Vagina (tissue), 2 donors: ENCODE results near the gene FAM107B. TPM values are rescaled to one million over a fixed set of nuclear protein-coding genes. Genes with fewer than 3 reads are reported as not detected.
"Not testable (repeated sequence)": the region's sequence is repeated elsewhere in the genome, so short reads cannot be mapped to it uniquely, and the experiment has no call there.

ENCODE experiments used
- DNase-seq, 2 donors: peaks; one replicate each; pipeline ENCODE4 v3.0.0-alpha.2; 2017; ENCODE audit errors: extremely low spot score in 2 of 2
- H3K27ac ChIP-seq: fragments of 200-600 bp; sonication (generic); one replicate; pipeline ENCODE4 v1.5.1; 2019
- H3K27me3 ChIP-seq: fragments of 200-600 bp; sonication (generic); one replicate; pipeline ENCODE4 v1.5.1; 2019
- H3K36me3 ChIP-seq, 2 donors: fragments of 200-600 bp; sonication (generic); one replicate each; pipeline ENCODE4 v1.5.1; 2017 to 2019
- H3K4me1 ChIP-seq: fragments of 200-600 bp; sonication (generic); one replicate; pipeline ENCODE4 v1.5.1; 2019
- H3K4me3 ChIP-seq, 2 donors: fragments of 200-600 bp; sonication (generic); 1 replicate in 1 of 2; 2 replicates in 1 of 2; pipeline ENCODE4 v1.5.1; 2016 to 2019
- H3K9me3 ChIP-seq: fragments of 200-600 bp; sonication (generic); one replicate; pipeline ENCODE4 v1.5.1; 2019
- POLR2A ChIP-seq, 2 donors: fragments of 450-650 bp; IDR thresholded peaks; one replicate each; pipeline ENCODE4 v1.6.1; 2017; ENCODE audit warnings: antibody characterized with exemption in 2 of 2, mild to moderate bottlenecking in 2 of 2, moderate library complexity in 2 of 2
- POLR2AphosphoS5 ChIP-seq, 2 donors: sonication (generic); formaldehyde crosslinking; IDR thresholded peaks; one replicate each; pipeline ENCODE4 v1.9.0; 2017; ENCODE audit warnings: antibody characterized with exemption in 2 of 2, mild to moderate bottlenecking in 2 of 2, low read depth in 1 of 2; ENCODE audit not compliant: insufficient read depth in 1 of 2
- intact Hi-C: fragments of 100-400 bp; cut with DNase I; formaldehyde crosslinking; loops from one replicate; pipeline ENCODE4 v1.15.1; 2023
- total RNA-seq: library from RNA; depleted of rRNA; stranded (reverse); fragments of >200 nt; gene quantifications from one replicate; pipeline ENCODE4 v1.2.3, GENCODE V29; 2016
- TF ChIP-seq, protein P1 (sequence below), 3 experiments: fragments of 450-650 bp in 2 of 3; fragments of 200-600 bp in 1 of 3; sonication (generic) in 1 of 3; IDR thresholded peaks; one replicate each; pipeline ENCODE4 v1.5.1; 2017 to 2019; ENCODE audit warnings: antibody characterized with exemption in 3 of 3, mild to moderate bottlenecking in 2 of 3, moderate library complexity in 2 of 3

Gene FAM107B
- total RNA-seq, 1 donor from 2014 or later: 33.4 TPM

DNA sequence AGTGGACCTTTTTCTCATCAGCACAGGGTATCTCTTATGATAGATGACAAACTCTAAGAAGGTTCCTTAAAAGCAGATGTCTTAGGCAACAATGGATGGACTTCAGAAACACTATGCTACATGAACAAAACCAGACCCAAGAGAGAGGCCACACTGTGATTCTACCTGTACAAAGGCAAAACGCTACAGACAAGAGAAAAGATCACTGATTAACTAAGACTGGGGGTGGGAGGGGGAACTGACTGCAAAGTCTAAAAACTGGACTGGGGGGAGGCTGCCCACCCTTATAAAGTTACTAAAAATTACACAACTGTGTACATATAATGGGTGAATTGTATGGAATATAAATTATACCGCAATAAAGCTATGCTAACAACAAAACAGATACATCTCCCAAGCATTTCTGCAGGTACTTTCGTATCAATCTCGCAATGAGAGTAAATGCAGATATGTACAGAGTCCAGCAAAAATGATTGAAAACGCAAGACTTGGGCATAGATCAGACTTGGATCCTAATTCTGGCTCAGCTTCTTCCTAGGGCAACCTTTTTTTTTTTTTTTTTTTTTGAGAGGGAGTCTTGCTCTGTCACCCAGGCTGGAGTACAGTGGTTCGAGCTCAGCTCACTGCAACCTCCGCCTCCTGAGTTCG, 179.7 kb downstream of the FAM107B start:
- no peak overlapping the region for H3K27ac ChIP-seq
- peaks cover 0 to 6% of the 10 kb centered on the region in 2 donors for H3K36me3 ChIP-seq
- DNase-seq: no peak
- H3K4me3 ChIP-seq: no peak overlapping the region
- no peaks in the 10 kb centered on the region for H3K27me3 ChIP-seq
- intact Hi-C loops: no loop called here
- H3K4me1 ChIP-seq: peaks cover 10% of the 10 kb centered on the region
- H3K9me3 ChIP-seq: no peaks in the 10 kb centered on the region
- TF ChIP-seq POLR2A (IDR thresholded peaks at IDR 0.05) (no peak), POLR2AphosphoS5 (IDR thresholded peaks at IDR 0.05; ENCODE audit: insufficient read depth in 1 of 2, low read depth in 1 of 2) (no peak)
- TF ChIP-seq, protein P1, sequence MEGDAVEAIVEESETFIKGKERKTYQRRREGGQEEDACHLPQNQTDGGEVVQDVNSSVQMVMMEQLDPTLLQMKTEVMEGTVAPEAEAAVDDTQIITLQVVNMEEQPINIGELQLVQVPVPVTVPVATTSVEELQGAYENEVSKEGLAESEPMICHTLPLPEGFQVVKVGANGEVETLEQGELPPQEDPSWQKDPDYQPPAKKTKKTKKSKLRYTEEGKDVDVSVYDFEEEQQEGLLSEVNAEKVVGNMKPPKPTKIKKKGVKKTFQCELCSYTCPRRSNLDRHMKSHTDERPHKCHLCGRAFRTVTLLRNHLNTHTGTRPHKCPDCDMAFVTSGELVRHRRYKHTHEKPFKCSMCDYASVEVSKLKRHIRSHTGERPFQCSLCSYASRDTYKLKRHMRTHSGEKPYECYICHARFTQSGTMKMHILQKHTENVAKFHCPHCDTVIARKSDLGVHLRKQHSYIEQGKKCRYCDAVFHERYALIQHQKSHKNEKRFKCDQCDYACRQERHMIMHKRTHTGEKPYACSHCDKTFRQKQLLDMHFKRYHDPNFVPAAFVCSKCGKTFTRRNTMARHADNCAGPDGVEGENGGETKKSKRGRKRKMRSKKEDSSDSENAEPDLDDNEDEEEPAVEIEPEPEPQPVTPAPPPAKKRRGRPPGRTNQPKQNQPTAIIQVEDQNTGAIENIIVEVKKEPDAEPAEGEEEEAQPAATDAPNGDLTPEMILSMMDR (IDR thresholded peaks at IDR 0.05): no peak

DNA sequence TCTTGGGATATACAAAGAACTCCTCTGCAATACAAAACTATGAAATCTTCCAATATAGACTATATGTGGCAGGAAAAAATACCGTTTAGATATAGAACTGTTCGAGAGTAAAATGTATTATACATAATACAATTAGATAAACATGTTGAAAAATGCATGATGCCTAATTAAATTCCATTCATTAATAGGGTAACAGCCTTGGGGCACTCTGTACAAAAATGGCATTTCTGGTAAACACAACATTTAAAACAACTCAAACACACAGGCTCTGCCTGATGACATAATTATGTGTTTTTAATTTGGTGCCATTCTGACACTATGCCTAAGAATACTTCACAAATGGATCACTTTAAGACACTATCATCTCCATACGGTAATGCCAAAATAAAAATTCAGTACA, 180.9 kb downstream of the FAM107B start:
- intact Hi-C loops: no loop called here
- H3K9me3 ChIP-seq: no peaks in the 10 kb centered on the region
- no peak for DNase-seq
- H3K36me3 ChIP-seq: peaks cover 0 to 6% of the 10 kb centered on the region in 2 donors
- H3K4me3 ChIP-seq: no peak overlapping the region
- peaks cover 11% of the 10 kb centered on the region for H3K4me1 ChIP-seq
- TF ChIP-seq POLR2A (IDR thresholded peaks at IDR 0.05) (no peak), POLR2AphosphoS5 (IDR thresholded peaks at IDR 0.05; ENCODE audit: insufficient read depth in 1 of 2, low read depth in 1 of 2) (no peak)
- TF ChIP-seq, protein P1 (IDR thresholded peaks at IDR 0.05): no peak
- H3K27ac ChIP-seq: no peak overlapping the region
- no peaks in the 10 kb centered on the region for H3K27me3 ChIP-seq

DNA sequence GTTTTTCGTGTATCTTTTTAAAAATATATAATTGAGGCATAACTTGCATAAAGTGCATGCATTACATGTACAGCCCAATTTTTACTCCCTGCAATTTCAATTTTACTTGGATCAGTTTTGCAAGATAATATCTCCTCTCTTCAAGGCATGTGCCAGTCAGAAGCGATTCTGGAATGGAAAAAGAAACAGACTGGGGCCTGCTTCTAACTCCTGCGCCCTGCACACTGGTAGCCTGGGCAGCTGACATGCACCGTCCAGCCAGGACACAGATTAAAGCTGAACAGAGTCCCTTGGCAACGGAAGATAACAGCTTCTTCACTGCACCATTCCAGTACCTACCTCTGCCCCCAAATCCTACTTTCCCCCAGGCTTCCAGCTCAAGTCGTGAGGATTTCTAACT, 182.1 kb downstream of the FAM107B start:
- Histone ChIP-seq H3K4me1 (peaks cover 23% of the 10 kb centered on the region), H3K9me3 (no peaks in the 10 kb centered on the region), H3K27ac (no peak overlapping the region), H3K36me3 (peaks cover 0 to 6% of the 10 kb centered on the region in 2 donors), H3K4me3 (no peak overlapping the region), H3K27me3 (no peaks in the 10 kb centered on the region)
- TF ChIP-seq, protein P1 (IDR thresholded peaks at IDR 0.05): no peak
- no peak for TF ChIP-seq POLR2A (IDR thresholded peaks at IDR 0.05)
- TF ChIP-seq POLR2AphosphoS5 (IDR thresholded peaks at IDR 0.05; ENCODE audit: insufficient read depth in 1 of 2, low read depth in 1 of 2): no peak
- no peak for DNase-seq
- intact Hi-C loops: no loop called here

DNA sequence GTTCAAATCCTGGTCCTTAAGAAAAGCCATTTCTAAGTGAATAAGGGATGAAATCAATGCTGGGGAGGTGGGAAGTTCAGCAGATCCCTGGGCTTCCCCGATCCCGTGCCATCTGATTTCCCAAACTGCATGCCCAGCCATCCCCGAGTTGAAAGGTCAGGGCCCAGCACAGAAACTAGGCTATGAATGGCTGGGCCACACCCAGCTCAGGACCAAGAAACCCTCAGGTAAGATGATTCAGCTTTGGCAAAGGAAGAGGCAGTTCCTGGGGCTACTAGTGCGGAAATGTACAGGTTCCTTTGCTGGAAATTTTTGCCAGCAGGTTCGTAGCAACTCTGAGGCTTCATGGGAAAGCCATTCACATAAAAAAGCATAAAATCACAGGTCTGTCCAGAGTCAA, 182.7 kb downstream of the FAM107B start:
- H3K4me1 ChIP-seq: peaks cover 27% of the 10 kb centered on the region

DNA sequence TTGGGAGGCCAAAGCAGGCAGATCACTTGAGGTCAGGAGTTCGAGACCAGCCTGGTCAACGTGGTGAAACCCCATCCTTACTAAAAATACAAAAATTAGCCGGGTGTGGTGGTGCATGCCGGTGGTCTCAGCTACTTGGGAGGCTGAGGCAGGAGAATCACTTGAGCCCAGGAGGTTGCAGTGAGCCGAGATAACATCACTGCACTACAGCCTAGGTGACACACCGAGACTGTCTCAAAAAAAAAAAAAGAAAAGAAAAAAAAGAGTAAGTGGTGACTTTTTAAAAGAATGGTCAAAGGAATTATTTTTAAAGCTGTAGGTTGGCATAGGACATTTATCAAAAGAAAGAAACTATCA, 185.8 kb downstream of the FAM107B start:
- H3K36me3 ChIP-seq, H3K27me3 ChIP-seq, H3K9me3 ChIP-seq, intact Hi-C loops, DNase-seq, H3K4me3 ChIP-seq: not testable (repeated sequence)
- Histone ChIP-seq H3K4me1 (peaks cover 27% of the 10 kb centered on the region), H3K27ac (peak overlapping the region; percentile 67)

More for the DNA sequence above, 182.7 kb downstream of the FAM107B start:
- no peak for DNase-seq
- no peak overlapping the region for H3K27ac ChIP-seq
- H3K4me3 ChIP-seq: no peak overlapping the region
- H3K27me3 ChIP-seq: no peaks in the 10 kb centered on the region
- TF ChIP-seq POLR2AphosphoS5 (IDR thresholded peaks at IDR 0.05; ENCODE audit: insufficient read depth in 1 of 2, low read depth in 1 of 2) (no peak), POLR2A (IDR thresholded peaks at IDR 0.05) (no peak)
- TF ChIP-seq, protein P1 (IDR thresholded peaks at IDR 0.05): no peak
- intact Hi-C loops: no loop called here
- H3K36me3 ChIP-seq: peaks cover 0 to 6% of the 10 kb centered on the region in 2 donors
- H3K9me3 ChIP-seq: no peaks in the 10 kb centered on the region
